Stimulated activated naive CD8-positive, alpha-beta T cell treated with anti-CD3 and anti-CD28 coated beads, Interleukin-15, amount 100 ng/mL, for 72 hours (primary cell): ENCODE data around the gene HOXA13.

Source experiments
- ATAC-seq: fragments of 150-1000 bp; cut with Tn5 transposase; 2 replicates; pipeline ENCODE4 v1.10.0; 2021; ENCODE audit warnings: mild to moderate bottlenecking, moderate library complexity
- DNase-seq, 2 donors: peaks; one replicate each; pipeline ENCODE4 v3.0.0; 2021 to 2022
- H3K27ac Mint-ChIP-seq, 2 donors: one replicate each; pipeline ENCODE4 v1.8.0; 2022; ENCODE audit warnings: mild to moderate bottlenecking in 2 of 2, mixed read lengths in 2 of 2, moderate library complexity in 2 of 2
- H3K27me3 Mint-ChIP-seq: one replicate; pipeline ENCODE4 v1.8.0; 2022; ENCODE audit warnings: mixed read lengths
- H3K4me1 Mint-ChIP-seq: one replicate; pipeline ENCODE4 v1.8.0; 2022; ENCODE audit warnings: mild to moderate bottlenecking, mixed read lengths
- H3K4me3 Mint-ChIP-seq, 2 donors: one replicate each; pipeline ENCODE4 v1.8.0; 2022; ENCODE audit warnings: mild to moderate bottlenecking in 2 of 2, mixed read lengths in 2 of 2, moderate library complexity in 1 of 2
- H3K9me3 Mint-ChIP-seq, 2 donors: one replicate each; pipeline ENCODE4 v1.8.0; 2022; ENCODE audit warnings: mixed read lengths in 2 of 2

Gene HOXA13

GRCh38 chr7:27215356-27215755 is 15.5 kb upstream of the HOXA13 start:
- ATAC-seq = no peak
- DNase-seq = no peak
- no peak overlapping the region for H3K4me3 Mint-ChIP-seq
- peaks cover 100% of the 10 kb centered on the region for H3K27me3 Mint-ChIP-seq
- H3K4me1 Mint-ChIP-seq = peaks cover 33% of the 10 kb centered on the region
- no peak overlapping the region for H3K27ac Mint-ChIP-seq
- no peaks in the 10 kb centered on the region for H3K9me3 Mint-ChIP-seq

- peak overlapping the region in 1 of 2 donors; percentile 38 for H3K27ac Mint-ChIP-seq
- ATAC-seq (no peak), DNase-seq (no peak)
- H3K4me1 Mint-ChIP-seq = peaks cover 28% of the 10 kb centered on the region
- no peaks in the 10 kb centered on the region for H3K9me3 Mint-ChIP-seq
- H3K27me3 Mint-ChIP-seq = peaks cover 100% of the 10 kb centered on the region
- no peak overlapping the region for H3K4me3 Mint-ChIP-seq
Measured at GRCh38 chr7:27214239-27214950, 14.5 kb upstream of the HOXA13 start.

- no peaks in the 10 kb centered on the region for H3K9me3 Mint-ChIP-seq
- H3K4me3 Mint-ChIP-seq = peak overlapping the region in 1 of 2 donors; percentile 59
- H3K4me1 Mint-ChIP-seq = peaks cover 28% of the 10 kb centered on the region
- no peak overlapping the region for H3K27ac Mint-ChIP-seq
- peak; percentile 25 for ATAC-seq
- peaks cover 100% of the 10 kb centered on the region for H3K27me3 Mint-ChIP-seq
- no peak for DNase-seq
Measured at GRCh38 chr7:27213433-27214238, 13.7 kb upstream of the HOXA13 start.

GRCh38 chr7:27212497-27213432 is 12.9 kb upstream of the HOXA13 start:
- no peak overlapping the region for H3K4me3 Mint-ChIP-seq
- no peak for DNase-seq
- ATAC-seq = peak; percentile 26
- H3K27ac Mint-ChIP-seq = no peak overlapping the region
- H3K9me3 Mint-ChIP-seq = no peaks in the 10 kb centered on the region
- H3K4me1 Mint-ChIP-seq = peaks cover 28% of the 10 kb centered on the region
- H3K27me3 Mint-ChIP-seq = peaks cover 100% of the 10 kb centered on the region

- Mint-ChIP-seq H3K27ac (no peak overlapping the region), H3K4me3 (no peak overlapping the region), H3K27me3 (peaks cover 100% of the 10 kb centered on the region), H3K9me3 (no peaks in the 10 kb centered on the region), H3K4me1 (peaks cover 28% of the 10 kb centered on the region)
- ATAC-seq (no peak), DNase-seq (no peak)
Measured at GRCh38 chr7:27211764-27212204, 11.9 kb upstream of the HOXA13 start.

GRCh38 chr7:27211084-27211446 is 11.2 kb upstream of the HOXA13 start:
- Mint-ChIP-seq H3K27me3 (peaks cover 100% of the 10 kb centered on the region), H3K9me3 (no peaks in the 10 kb centered on the region), H3K4me3 (no peak overlapping the region), H3K4me1 (peaks cover 29% of the 10 kb centered on the region), H3K27ac (no peak overlapping the region)
- no peak for DNase-seq
- ATAC-seq = no peak

- H3K4me1 Mint-ChIP-seq = peaks cover 34% of the 10 kb centered on the region
- peaks cover 100% of the 10 kb centered on the region for H3K27me3 Mint-ChIP-seq
- ATAC-seq (peak; percentile 56), DNase-seq (peak in 1 of 2 donors; percentile 43)
- H3K9me3 Mint-ChIP-seq = no peaks in the 10 kb centered on the region
- no peak overlapping the region for H3K27ac Mint-ChIP-seq
- H3K4me3 Mint-ChIP-seq = peak overlapping the region; percentile 45 to 57
Measured at GRCh38 chr7:27210441-27211083, 10.7 kb upstream of the HOXA13 start.

- peaks cover 40% of the 10 kb centered on the region for H3K4me1 Mint-ChIP-seq
- H3K4me3 Mint-ChIP-seq = peak overlapping the region; percentile 13 to 45
- no peak overlapping the region for H3K27ac Mint-ChIP-seq
- no peaks in the 10 kb centered on the region for H3K9me3 Mint-ChIP-seq
- ATAC-seq = no peak
- DNase-seq = no peak
- peaks cover 100% of the 10 kb centered on the region for H3K27me3 Mint-ChIP-seq
Measured at GRCh38 chr7:27209933-27210440, 10.1 kb upstream of the HOXA13 start.

GRCh38 chr7:27208998-27209397 is 9.1 kb upstream of the HOXA13 start:
- H3K27me3 Mint-ChIP-seq = peaks cover 100% of the 10 kb centered on the region
- H3K27ac Mint-ChIP-seq = no peak overlapping the region
- DNase-seq (no peak), ATAC-seq (no peak)
- no peaks in the 10 kb centered on the region for H3K9me3 Mint-ChIP-seq
- H3K4me1 Mint-ChIP-seq = peaks cover 44% of the 10 kb centered on the region
- H3K4me3 Mint-ChIP-seq = no peak overlapping the region

- peaks cover 44% of the 10 kb centered on the region for H3K4me1 Mint-ChIP-seq
- DNase-seq (no peak), ATAC-seq (no peak)
- H3K27ac Mint-ChIP-seq = no peak overlapping the region
- peaks cover 100% of the 10 kb centered on the region for H3K27me3 Mint-ChIP-seq
- no peaks in the 10 kb centered on the region for H3K9me3 Mint-ChIP-seq
- no peak overlapping the region for H3K4me3 Mint-ChIP-seq
Measured at GRCh38 chr7:27207348-27207985, 7.6 kb upstream of the HOXA13 start.

GRCh38 chr7:27205325-27206280 is 5.7 kb upstream of the HOXA13 start:
- no peak for ATAC-seq
- Mint-ChIP-seq H3K27ac (peak overlapping the region in 1 of 2 donors; percentile 43), H3K4me3 (peak overlapping the region; percentile 15 to 35), H3K27me3 (peaks cover 100% of the 10 kb centered on the region), H3K9me3 (no peaks in the 10 kb centered on the region), H3K4me1 (peaks cover 56% of the 10 kb centered on the region)
- DNase-seq = no peak

- peak overlapping the region in 1 of 2 donors; percentile 81 for H3K27ac Mint-ChIP-seq
- peaks cover 57% of the 10 kb centered on the region for H3K4me1 Mint-ChIP-seq
- ATAC-seq (no peak), DNase-seq (no peak)
- peak overlapping the region; percentile 6 to 53 for H3K4me3 Mint-ChIP-seq
- H3K9me3 Mint-ChIP-seq = no peaks in the 10 kb centered on the region
- H3K27me3 Mint-ChIP-seq = peaks cover 100% of the 10 kb centered on the region
Measured at GRCh38 chr7:27204851-27205322, 5.0 kb upstream of the HOXA13 start.

- Mint-ChIP-seq H3K27me3 (peaks cover 99% of the 10 kb centered on the region), H3K4me3 (no peak overlapping the region)
Measured at GRCh38 chr7:27203964-27204594, 4.2 kb upstream of the HOXA13 start.

More at GRCh38 chr7:27203964-27204594, 4.2 kb upstream of the HOXA13 start:
- DNase-seq = no peak
- no peaks in the 10 kb centered on the region for H3K9me3 Mint-ChIP-seq
- no peak for ATAC-seq
- H3K4me1 Mint-ChIP-seq = peaks cover 62% of the 10 kb centered on the region
- no peak overlapping the region for H3K27ac Mint-ChIP-seq
